AG10803 (cell line): ENCODE measurements around the gene KCNA5.

Source experiments
- DNase-seq: peaks from one replicate; pipeline ENCODE4 v3.0.0; 2010; ENCODE audit warnings: low read depth
- H3K4me3 ChIP-seq: 2 replicates; pipeline ENCODE4 v1.5.1; 2011; ENCODE audit warnings: mild to moderate bottlenecking, low read length, control low read depth
- CTCF ChIP-seq: conservative IDR thresholded peaks from 2 replicates; pipeline ENCODE4 v1.5.1; 2011; ENCODE audit warnings: mild to moderate bottlenecking, low read length, control low read depth, inconsistent platforms

The KCNA5 gene

GRCh38 chr12:5083955-5084849 lies 40.5 kb downstream of the KCNA5 start:
- no peak overlapping the region for H3K4me3 ChIP-seq
- peak; percentile 66 for DNase-seq
- peak; percentile 75 for TF ChIP-seq CTCF

- H3K4me3 ChIP-seq: no peak overlapping the region
- DNase-seq: peak; percentile 94
- TF ChIP-seq CTCF: no peak
Observed at GRCh38 chr12:5085896-5086295, 42.2 kb downstream of the KCNA5 start.

- no peak overlapping the region for H3K4me3 ChIP-seq
- no peak for DNase-seq
Observed at GRCh38 chr12:5087831-5088554, 44.3 kb downstream of the KCNA5 start.

GRCh38 chr12:5088586-5089264 lies 45.0 kb downstream of the KCNA5 start:
- DNase-seq: peak; percentile 90
- H3K4me3 ChIP-seq: no peak overlapping the region
- TF ChIP-seq CTCF: no peak

More at GRCh38 chr12:5087831-5088554, 44.3 kb downstream of the KCNA5 start:
- TF ChIP-seq CTCF: no peak

- no peak overlapping the region for H3K4me3 ChIP-seq
- peak; percentile 89 for DNase-seq
- TF ChIP-seq CTCF: no peak
Observed at GRCh38 chr12:5094551-5094950, 50.9 kb downstream of the KCNA5 start.

- peak; percentile 25 for DNase-seq
- TF ChIP-seq CTCF: no peak
Observed at GRCh38 chr12:5094986-5095385, 51.3 kb downstream of the KCNA5 start.

More at GRCh38 chr12:5094986-5095385, 51.3 kb downstream of the KCNA5 start:
- no peak overlapping the region for H3K4me3 ChIP-seq
